ENCODE results near the gene ADAMTS8. TPM values are rescaled to one million over a fixed set of nuclear protein-coding genes. Genes with fewer than 3 reads are reported as not detected.

The ADAMTS8 gene
- polyA plus RNA-seq, 1 of the 3 experiments (the other 2 are of a cell fraction), result not detected

GRCh38 chr11:130445788-130446187 is 17.4 kb upstream of the ADAMTS8 start:
- Histone ChIP-seq H4K20me1 (ENCODE audit: insufficient read depth) (no peaks in the 10 kb centered on the region), H3K4me3 (ENCODE audit: low read depth in 2 of 2, low read length in 1 of 2) (no peak overlapping the region), H3K4me1 (ENCODE audit: control insufficient read depth in 1 of 2, insufficient read depth in 2 of 2, low read depth in 1 of 2, low read length in 1 of 2) (peaks cover 0 to 9% of the 10 kb centered on the region in 2 experiments; a peak in 2 of 4 replicates), H3K4me2 (no peak overlapping the region), H3K36me3 (replicated peaks in 1 of 2; ENCODE audit: control insufficient read depth in 1 of 2, insufficient read depth in 2 of 2, low read length in 1 of 2) (no peaks in the 10 kb centered on the region), H3K27me3 (ENCODE audit: insufficient read depth) (no peaks in the 10 kb centered on the region), H2AFZ (ENCODE audit: low read depth) (no peak overlapping the region), H3K27ac (ENCODE audit: low read depth in 2 of 2, low read length in 1 of 2) (no peak overlapping the region), H3K9me3 (no peaks in the 10 kb centered on the region), H3K9me2 (no peaks in the 10 kb centered on the region), H3F3A (replicated peaks; ENCODE audit: insufficient read depth) (no peaks in the 10 kb centered on the region), H3K9ac (no peak overlapping the region), H3K79me2 (ENCODE audit: insufficient read depth) (no peaks in the 10 kb centered on the region)
- CTCF ChIA-PET, result interaction anchor here (1.1 to 25.8 kb wide), 5 partner anchors 11 to 449 kb away, joined by 4 to 747 read pairs (median 4); no protein-coding TSS in a partner anchor
- POLR2A ChIA-PET, result no interaction called here
- 96% methylated on average over 2 of the region's 3 CpGs for WGBS (ENCODE audit: low lambda C conversion rate)
- TF ChIP-seq CHD2 (IDR thresholded peaks at IDR 0.05; ENCODE audit: low read length, partially characterized antibody) (no peak), TEAD4 (IDR thresholded peaks at IDR 0.05; ENCODE audit: borderline replicate concordance, insufficient read depth) (no peak), USF2 (IDR thresholded peaks at IDR 0.05; ENCODE audit: borderline replicate concordance, low read depth, low read length) (no peak), PBX3 (IDR thresholded peaks at IDR 0.05) (no peak), CTCF (IDR thresholded peaks at IDR 0.05) (no peak), RCOR1 (IDR thresholded peaks at IDR 0.05; ENCODE audit: low read length) (no peak), MEF2A (IDR thresholded peaks at IDR 0.05; ENCODE audit: borderline replicate concordance, low read depth) (no peak), RXRA (IDR thresholded peaks at IDR 0.05; ENCODE audit: borderline replicate concordance, low read depth) (no peak)
- no peak for DNase-seq

- H3F3A ChIP-seq (replicated peaks; ENCODE audit: insufficient read depth), result no peaks in the 10 kb centered on the region
- H3K4me2 ChIP-seq, result no peak overlapping the region
- H3K9ac ChIP-seq, result no peak overlapping the region
- H2AFZ ChIP-seq (ENCODE audit: low read depth), result no peak overlapping the region
- WGBS (ENCODE audit: low lambda C conversion rate), result 88% methylated on average over 4 of the region's 4 CpGs
- POLR2A ChIA-PET, result no interaction called here
- H3K79me2 ChIP-seq (ENCODE audit: insufficient read depth), result no peaks in the 10 kb centered on the region
- no peaks in the 10 kb centered on the region for H3K9me3 ChIP-seq
- no peaks in the 10 kb centered on the region for H3K4me1 ChIP-seq (ENCODE audit: control insufficient read depth in 1 of 2, insufficient read depth in 2 of 2, low read depth in 1 of 2, low read length in 1 of 2)
- H3K36me3 ChIP-seq (replicated peaks in 1 of 2; ENCODE audit: control insufficient read depth in 1 of 2, insufficient read depth in 2 of 2, low read length in 1 of 2), result no peaks in the 10 kb centered on the region
- no peak overlapping the region for H3K4me3 ChIP-seq (ENCODE audit: low read depth in 2 of 2, low read length in 1 of 2)
- DNase-seq, result no peak
- no peak overlapping the region for H3K27ac ChIP-seq (ENCODE audit: low read depth in 2 of 2, low read length in 1 of 2)
- H4K20me1 ChIP-seq (ENCODE audit: insufficient read depth), result no peaks in the 10 kb centered on the region
- no peaks in the 10 kb centered on the region for H3K27me3 ChIP-seq (ENCODE audit: insufficient read depth)
- TF ChIP-seq RAD21 (IDR thresholded peaks at IDR 0.05; ENCODE audit: low read length) (no peak), USF1 (IDR thresholded peaks at IDR 0.05; ENCODE audit: borderline replicate concordance, low read depth) (no peak), EZH2phosphoT487 (IDR thresholded peaks at IDR 0.05; ENCODE audit: borderline replicate concordance, low read depth) (no peak), SIN3A (IDR thresholded peaks at IDR 0.05; ENCODE audit: borderline replicate concordance, low read depth, low read length) (no peak), FOXM1 (IDR thresholded peaks at IDR 0.05; ENCODE audit: low read depth) (no peak), PBX3 (IDR thresholded peaks at IDR 0.05) (no peak), TAF1 (IDR thresholded peaks at IDR 0.05; ENCODE audit: borderline replicate concordance, low read depth, low read length) (no peak), GABPA (IDR thresholded peaks at IDR 0.05; ENCODE audit: low read depth) (no peak), NFIC (IDR thresholded peaks at IDR 0.05; ENCODE audit: borderline replicate concordance) (no peak)
- no peaks in the 10 kb centered on the region for H3K9me2 ChIP-seq
- CTCF ChIA-PET, result interaction anchor here (2.5 to 25.8 kb wide), 3 partner anchors 8 to 427 kb away, joined by 12 to 747 read pairs (median 34); no protein-coding TSS in a partner anchor
These were observed 14.3 kb upstream of the ADAMTS8 start for GRCh38 chr11:130442737-130443136.
